HG03457 (cell line): ENCODE data around the gene KIF1A.
"Not testable (repeated sequence)": the region's sequence is repeated elsewhere in the genome, so short reads cannot be mapped to it uniquely, and the experiment has no call there.

Source experiments
- ATAC-seq: cut with Tn5 transposase; IDR thresholded peaks from one replicate; pipeline ENCODE4 v1.9.1; 2021; ENCODE audit warnings: moderate number of reproducible peaks; ENCODE audit not compliant: unreplicated experiment

KIF1A gene

GRCh38 chr2:240704651-240705050 lies 115.4 kb downstream of the KIF1A start:
- ATAC-seq = no peak

GRCh38 chr2:240703417-240704341 lies 116.3 kb downstream of the KIF1A start:
- no peak for ATAC-seq

- ATAC-seq = no peak
These were observed 117.4 kb downstream of the KIF1A start for GRCh38 chr2:240702640-240703011.

GRCh38 chr2:240701736-240702639 lies 118.0 kb downstream of the KIF1A start:
- ATAC-seq = no peak

GRCh38 chr2:240701091-240701735 lies 118.8 kb downstream of the KIF1A start:
- no peak for ATAC-seq

- ATAC-seq = not testable (repeated sequence)
These were observed 119.4 kb downstream of the KIF1A start for GRCh38 chr2:240700616-240701015.

- not testable (repeated sequence) for ATAC-seq
These were observed 120.2 kb downstream of the KIF1A start for GRCh38 chr2:240699835-240700234.

- ATAC-seq = not testable (repeated sequence)
These were observed 121.0 kb downstream of the KIF1A start for GRCh38 chr2:240698852-240699561.

GRCh38 chr2:240696469-240696868 lies 123.5 kb downstream of the KIF1A start:
- not testable (repeated sequence) for ATAC-seq

GRCh38 chr2:240695593-240695992 lies 124.4 kb downstream of the KIF1A start:
- not testable (repeated sequence) for ATAC-seq

GRCh38 chr2:240694304-240694703 lies 125.7 kb downstream of the KIF1A start:
- not testable (repeated sequence) for ATAC-seq

- ATAC-seq = not testable (repeated sequence)
These were observed 127.1 kb downstream of the KIF1A start for GRCh38 chr2:240692583-240693561.

GRCh38 chr2:240691631-240692420 lies 128.2 kb downstream of the KIF1A start, which contains the start of gene AQP12A:
Gene AQP12A, plus strand, starts transcription at chr2:240691866. Its CDS starts 48 bp downstream, at chr2:240691914.
- ATAC-seq = not testable (repeated sequence)

- not testable (repeated sequence) for ATAC-seq
These were observed 129.0 kb downstream of the KIF1A start for GRCh38 chr2:240691075-240691427.

GRCh38 chr2:240690421-240691074 lies 129.5 kb downstream of the KIF1A start:
- ATAC-seq = not testable (repeated sequence)

- ATAC-seq = no peak
These were observed 130.0 kb downstream of the KIF1A start for GRCh38 chr2:240689975-240690374.

GRCh38 chr2:240688553-240688919 lies 131.5 kb downstream of the KIF1A start:
- no peak for ATAC-seq
